ENCODE results near the gene PDE2A. TPM values are rescaled to one million over a fixed set of nuclear protein-coding genes. Genes with fewer than 3 reads are reported as not detected.

Gene PDE2A
- total RNA-seq, 6 donors from 2014 or later: 4.7 to 46.1 (median 16.7) TPM

DNA sequence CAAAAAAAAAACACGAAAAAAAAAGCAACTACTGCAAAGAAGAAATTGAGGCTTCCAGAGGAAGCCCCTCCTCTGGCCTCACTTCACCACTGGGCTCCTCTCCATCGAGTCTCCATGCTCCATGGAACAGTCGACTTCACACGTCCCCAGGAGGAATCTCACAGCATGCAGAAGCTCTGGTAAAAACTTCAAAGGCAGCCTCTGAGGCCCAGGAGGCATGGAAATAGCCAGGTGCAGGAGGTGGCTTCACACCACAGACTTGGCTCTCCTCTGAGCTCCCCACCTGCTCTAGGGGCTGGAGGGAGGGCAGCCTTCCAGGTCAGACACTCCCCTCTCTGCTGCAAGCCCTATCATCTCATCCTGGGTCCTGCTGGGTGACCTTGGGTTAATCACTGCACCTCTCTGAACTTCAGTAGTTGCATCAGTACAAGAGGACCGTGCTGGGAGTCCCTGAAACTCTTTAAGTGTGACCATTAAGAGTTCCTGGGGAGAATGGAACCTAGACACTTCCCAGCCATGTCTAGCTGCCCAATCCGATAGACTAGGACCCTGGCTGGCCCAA, 8.2 kb downstream of the PDE2A start:
- no peak for ATAC-seq (ENCODE audit: low FRiP score in 2 of 2)
- H3K9me3 ChIP-seq: peaks cover 5 to 9% (median 8%) of the 10 kb centered on the region in 4 donors
- no peaks in the 10 kb centered on the region for H3K4me1 ChIP-seq
- DNase-seq: no peak
- H3K27me3 ChIP-seq: no peaks in the 10 kb centered on the region
- 37 to 42% methylated on average over 6 of the region's 6 CpGs for WGBS, 2 donors
- no peak overlapping the region for H3K27ac ChIP-seq
- H3K4me3 ChIP-seq: no peak overlapping the region
- no peaks in the 10 kb centered on the region for H3K36me3 ChIP-seq
- no peak for TF ChIP-seq POLR2AphosphoS5 (IDR thresholded peaks at IDR 0.05)
- TF ChIP-seq EP300 (IDR thresholded peaks at IDR 0.05): no peak
- TF ChIP-seq POLR2A (IDR thresholded peaks at IDR 0.05): no peak
- TF ChIP-seq, protein P1, sequence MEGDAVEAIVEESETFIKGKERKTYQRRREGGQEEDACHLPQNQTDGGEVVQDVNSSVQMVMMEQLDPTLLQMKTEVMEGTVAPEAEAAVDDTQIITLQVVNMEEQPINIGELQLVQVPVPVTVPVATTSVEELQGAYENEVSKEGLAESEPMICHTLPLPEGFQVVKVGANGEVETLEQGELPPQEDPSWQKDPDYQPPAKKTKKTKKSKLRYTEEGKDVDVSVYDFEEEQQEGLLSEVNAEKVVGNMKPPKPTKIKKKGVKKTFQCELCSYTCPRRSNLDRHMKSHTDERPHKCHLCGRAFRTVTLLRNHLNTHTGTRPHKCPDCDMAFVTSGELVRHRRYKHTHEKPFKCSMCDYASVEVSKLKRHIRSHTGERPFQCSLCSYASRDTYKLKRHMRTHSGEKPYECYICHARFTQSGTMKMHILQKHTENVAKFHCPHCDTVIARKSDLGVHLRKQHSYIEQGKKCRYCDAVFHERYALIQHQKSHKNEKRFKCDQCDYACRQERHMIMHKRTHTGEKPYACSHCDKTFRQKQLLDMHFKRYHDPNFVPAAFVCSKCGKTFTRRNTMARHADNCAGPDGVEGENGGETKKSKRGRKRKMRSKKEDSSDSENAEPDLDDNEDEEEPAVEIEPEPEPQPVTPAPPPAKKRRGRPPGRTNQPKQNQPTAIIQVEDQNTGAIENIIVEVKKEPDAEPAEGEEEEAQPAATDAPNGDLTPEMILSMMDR (IDR thresholded peaks at IDR 0.05): no peak

DNA sequence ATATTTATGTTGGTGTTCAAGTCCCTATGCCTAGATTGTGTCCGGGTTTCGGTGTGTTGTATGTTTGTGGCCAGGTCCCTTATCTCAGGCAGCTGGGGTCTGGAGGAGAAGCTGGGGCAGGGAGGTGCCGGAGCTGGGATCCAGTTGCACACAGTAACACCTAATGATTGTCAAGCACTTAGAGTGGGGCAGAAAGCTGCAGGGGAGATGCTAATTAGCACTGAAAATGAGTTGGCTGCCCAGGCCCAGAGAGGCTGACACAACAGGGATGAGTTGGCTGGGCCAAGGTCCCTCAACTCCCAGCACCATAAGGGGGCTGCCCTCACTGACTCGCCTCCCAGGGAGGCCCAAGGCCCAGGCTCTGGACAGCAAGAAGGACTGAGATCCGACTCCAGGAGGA, 12.2 kb downstream of the PDE2A start:
- 66 to 71% methylated on average over 4 to 5 of the region's 5 CpGs for WGBS, 2 donors
- no peak for ATAC-seq (ENCODE audit: low FRiP score in 2 of 2)
- Histone ChIP-seq H3K36me3 (no peaks in the 10 kb centered on the region), H3K27ac (no peak overlapping the region), H3K27me3 (no peaks in the 10 kb centered on the region), H3K4me3 (no peak overlapping the region), H3K4me1 (no peaks in the 10 kb centered on the region), H3K9me3 (no peaks in the 10 kb centered on the region)
- TF ChIP-seq EP300 (IDR thresholded peaks at IDR 0.05) (no peak), POLR2A (IDR thresholded peaks at IDR 0.05) (no peak), POLR2AphosphoS5 (IDR thresholded peaks at IDR 0.05) (no peak)
- TF ChIP-seq, protein P1 (IDR thresholded peaks at IDR 0.05): no peak
- no peak for DNase-seq

DNA sequence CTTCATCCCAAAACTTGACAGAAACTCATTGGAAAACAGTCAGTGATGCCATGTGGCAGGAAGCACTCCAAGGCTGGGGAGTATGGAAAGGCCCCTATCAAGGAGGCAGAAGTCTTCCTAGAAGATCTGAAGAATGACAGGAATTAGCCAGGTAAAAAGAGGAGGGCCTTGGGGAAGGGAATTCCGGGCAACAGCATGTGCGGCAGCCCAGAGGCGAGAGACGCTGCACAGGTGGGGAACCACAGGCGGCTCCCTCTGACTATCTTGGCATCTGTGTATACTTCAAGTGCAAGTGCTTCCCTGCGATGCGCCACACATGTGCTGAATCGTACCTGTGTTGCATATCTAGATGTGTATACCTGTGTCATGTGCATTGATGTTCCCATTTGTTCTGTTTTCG, 12.7 kb downstream of the PDE2A start:
- H3K4me3 ChIP-seq: no peak overlapping the region
- H3K27me3 ChIP-seq: no peaks in the 10 kb centered on the region
- no peak overlapping the region for H3K27ac ChIP-seq
- TF ChIP-seq EP300 (IDR thresholded peaks at IDR 0.05): no peak
- TF ChIP-seq, protein P1 (IDR thresholded peaks at IDR 0.05): no peak
- no peak for TF ChIP-seq POLR2A (IDR thresholded peaks at IDR 0.05)
- TF ChIP-seq POLR2AphosphoS5 (IDR thresholded peaks at IDR 0.05): no peak
- no peaks in the 10 kb centered on the region for H3K4me1 ChIP-seq
- ATAC-seq (ENCODE audit: low FRiP score in 2 of 2): no peak
- no peaks in the 10 kb centered on the region for H3K9me3 ChIP-seq
- H3K36me3 ChIP-seq: no peaks in the 10 kb centered on the region
- no peak for DNase-seq
- WGBS, 2 donors: 76 to 79% methylated on average over 9 of the region's 9 CpGs

DNA sequence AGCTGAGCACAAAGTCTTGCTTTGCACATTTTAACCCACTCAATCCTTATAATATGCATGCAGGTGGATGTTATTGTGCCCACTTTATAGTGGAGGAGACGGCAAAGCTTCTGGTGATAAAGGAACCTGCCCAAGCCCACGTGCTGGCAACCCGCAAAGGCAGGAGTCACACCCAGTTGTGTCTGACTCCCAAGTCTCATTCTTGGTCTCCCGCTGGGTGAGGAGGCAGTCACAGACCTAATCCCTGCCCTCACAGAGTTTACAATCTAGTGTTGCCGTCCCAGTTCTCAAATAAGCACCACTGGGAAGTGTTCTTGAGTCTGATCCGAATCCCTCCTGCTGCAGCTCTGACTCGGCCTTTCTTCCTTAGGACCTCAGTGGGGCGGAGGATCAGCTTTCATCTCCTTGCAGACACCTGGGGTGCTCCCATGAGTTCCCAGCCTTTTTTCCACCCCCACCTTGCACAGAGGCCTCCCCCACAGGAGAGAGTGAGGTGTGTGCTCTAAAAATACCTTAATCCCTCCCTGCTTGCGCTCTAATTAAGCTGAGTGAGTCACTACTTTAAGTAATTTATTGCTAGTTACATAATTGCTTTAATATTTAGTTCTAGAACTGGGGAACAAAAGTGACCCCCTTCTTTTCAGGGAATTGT, 15.1 kb downstream of the PDE2A start:
- DNase-seq (no peak), ATAC-seq (ENCODE audit: low FRiP score in 2 of 2) (no peak)
- WGBS, 2 donors: 83 to 92% methylated on average over 7 to 9 of the region's 9 CpGs
- H3K36me3 ChIP-seq: no peaks in the 10 kb centered on the region
- no peak overlapping the region for H3K27ac ChIP-seq
- no peak overlapping the region for H3K4me3 ChIP-seq
- TF ChIP-seq POLR2AphosphoS5 (IDR thresholded peaks at IDR 0.05) (no peak), POLR2A (IDR thresholded peaks at IDR 0.05) (no peak), EP300 (IDR thresholded peaks at IDR 0.05) (no peak)
- TF ChIP-seq, protein P1 (IDR thresholded peaks at IDR 0.05): no peak
- H3K4me1 ChIP-seq: no peaks in the 10 kb centered on the region
- no peaks in the 10 kb centered on the region for H3K27me3 ChIP-seq
- H3K9me3 ChIP-seq: no peaks in the 10 kb centered on the region

Measured in upper lobe of left lung (tissue), 6 donors.